H1 (cell line): Measurements from ENCODE around the gene MAP4K5. TPM values are rescaled to one million over a fixed set of nuclear protein-coding genes. Genes with fewer than 3 reads are reported as not detected.

ENCODE experiments used
- CHD7 ChIP-seq: fragments of 300-600 bp; sonication (generic); IDR thresholded peaks from 2 replicates; pipeline ENCODE4 v1.7.1; 2012; ENCODE audit warnings: low read length, moderate library complexity, mild to moderate bottlenecking, inconsistent platforms; ENCODE audit not compliant: insufficient replicate concordance
- CTBP2 ChIP-seq: IDR thresholded peaks from 2 replicates; pipeline ENCODE4 v1.7.0; 2011; ENCODE audit warnings: borderline replicate concordance, mild to moderate bottlenecking, moderate library complexity, mixed read lengths, low read length; ENCODE audit not compliant: insufficient read depth, insufficient read length
- polyA plus RNA-seq, 7 experiments: library from polyadenylated mRNA; depleted of rRNA in 3 of 7; stranded (reverse) in 5 of 7; unstranded in 2 of 7; fragments of >200 nt in 5 of 7; fragments of 200-250 nt in 2 of 7; gene quantifications; 1 replicate in 5 of 7; 2 replicates in 1 of 7; 4 replicates in 1 of 7; pipeline versions ENCODE4 v1.2.1 to v1.2.3, GENCODE V29; 2011 to 2013; ENCODE audit warnings: missing spikeins in 2 of 7, mixed read lengths in 2 of 7
- total RNA-seq: library from RNA; stranded (reverse); fragmentation: NEBNext Ultra II Directional; extraction: Animal tissue kit (Norgen Biotek cat#: 25700); gene quantifications from 2 replicates; pipeline ENCODE4 v1.2.1, GENCODE V29; 2021

MAP4K5 gene
- total and polyA plus RNA-seq, 2 of the 8 experiments (the other 6 are each of a cell fraction or from before 2014, with no cell fraction given): 7.6 to 34.5 TPM

GRCh38 chr14:50402965-50403364 is 129.4 kb downstream of the MAP4K5 start (continued):
- TF ChIP-seq CHD7 (no peak), CTBP2 (no peak)
